Measurements from ENCODE around the gene PPP1R12B.
"Not testable (repeated sequence)": the region's sequence is repeated elsewhere in the genome, so short reads cannot be mapped to it uniquely, and the experiment has no call there.

PPP1R12B gene

GRCh38 chr1:202488178-202488649, 139.7 kb downstream of the PPP1R12B start:
- DNase-seq (ENCODE audit: low spot score), result not testable (repeated sequence)

DNA sequence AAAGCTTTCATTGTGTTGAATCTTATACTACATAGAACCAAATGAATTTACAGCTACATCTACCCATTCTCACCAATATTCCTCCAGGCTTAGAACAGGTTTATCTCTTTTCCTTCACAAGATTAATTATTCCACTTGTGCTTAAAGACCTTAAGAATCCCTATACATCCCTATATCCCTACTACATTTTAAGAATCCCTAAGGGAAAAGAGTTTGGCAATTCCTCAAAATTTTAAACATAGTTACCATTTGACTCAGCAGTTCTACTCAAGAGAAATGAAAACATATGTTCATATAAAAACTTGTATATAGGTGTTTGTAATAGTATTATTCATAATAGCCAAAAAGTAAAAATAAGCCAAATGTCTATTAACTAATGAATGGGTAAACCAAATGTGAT, 140.6 kb downstream of the PPP1R12B start:
- DNase-seq (ENCODE audit: low spot score), result not testable (repeated sequence)

GRCh38 chr1:202493112-202493511, 144.6 kb downstream of the PPP1R12B start:
- not testable (repeated sequence) for DNase-seq (ENCODE audit: low spot score)

DNA sequence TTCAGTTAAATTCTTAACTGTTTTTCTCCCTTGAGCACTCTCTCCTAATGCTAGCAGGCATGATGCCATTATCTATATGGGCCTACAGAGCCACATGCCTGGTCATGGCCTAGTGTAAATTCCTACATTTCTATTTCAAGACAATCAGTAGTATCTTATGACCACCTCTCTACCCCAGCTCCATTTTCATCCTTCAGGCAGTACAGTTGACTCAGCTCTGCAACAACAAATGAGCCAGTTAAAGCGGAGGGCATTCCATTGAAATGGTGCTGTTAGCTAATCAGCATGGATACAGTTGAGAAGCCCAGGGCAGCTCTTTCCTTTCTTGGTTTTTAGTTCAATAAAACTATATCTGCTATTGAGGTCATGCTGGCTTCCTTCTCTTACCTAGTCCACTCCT, 150.0 kb downstream of the PPP1R12B start:
- no peak for DNase-seq (ENCODE audit: low spot score)

DNA sequence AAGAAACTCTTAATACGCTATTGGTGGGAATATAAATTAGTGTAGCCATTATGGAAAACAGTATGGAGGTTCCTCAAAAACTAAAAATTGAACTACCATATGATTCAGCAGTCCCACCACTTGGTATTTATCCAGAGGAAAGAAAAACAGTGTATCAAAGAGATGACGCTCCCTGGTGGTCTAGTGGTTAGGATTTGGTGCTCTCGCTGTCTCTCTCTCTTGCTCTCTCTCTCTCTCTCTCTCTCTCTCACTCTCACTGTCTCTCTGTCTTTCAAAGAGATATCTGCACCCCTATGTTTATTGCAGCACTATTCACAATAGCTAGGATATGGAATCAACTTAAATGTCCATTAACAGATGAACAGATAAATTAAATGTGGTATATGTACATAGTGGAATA, 151.5 kb downstream of the PPP1R12B start:
- not testable (repeated sequence) for DNase-seq (ENCODE audit: low spot score)

GRCh38 chr1:202501281-202501680, 152.8 kb downstream of the PPP1R12B start:
- no peak for DNase-seq (ENCODE audit: low spot score)

GRCh38 chr1:202505356-202505755, 156.9 kb downstream of the PPP1R12B start:
- DNase-seq (ENCODE audit: low spot score), result no peak

DNA sequence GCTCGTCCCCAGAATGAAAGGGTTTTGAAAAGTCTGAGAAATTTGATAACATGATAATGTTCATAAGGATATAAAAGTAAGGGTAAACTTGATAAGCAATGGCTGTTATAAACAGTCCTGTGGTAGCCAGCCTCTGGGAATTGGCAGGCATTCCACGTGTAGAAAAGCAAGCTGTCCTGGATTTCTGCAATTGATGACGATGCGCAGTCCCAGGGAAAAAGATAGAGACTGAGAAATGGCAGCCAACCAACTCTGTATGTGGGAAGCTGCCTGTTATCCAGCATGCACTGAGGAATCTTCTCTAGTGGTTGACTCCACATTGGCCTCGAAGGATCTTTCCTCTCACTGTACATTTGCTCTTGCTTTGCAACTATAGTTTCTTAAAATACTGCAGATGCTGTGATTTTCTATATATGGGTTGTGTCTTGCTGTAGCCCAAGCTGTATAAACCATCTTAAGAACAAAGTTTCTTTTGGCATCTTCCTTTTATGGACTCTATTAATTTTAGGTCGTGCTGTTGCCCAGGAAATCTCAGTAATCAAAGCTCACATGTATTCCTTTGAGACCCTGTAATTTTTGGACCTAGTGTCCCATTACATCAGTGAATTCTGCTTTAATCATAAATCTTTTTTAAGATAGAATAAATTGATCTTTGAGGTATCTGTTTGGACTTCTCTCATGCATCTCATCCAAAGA, 157.5 kb downstream of the PPP1R12B start:
- not testable (repeated sequence) for DNase-seq (ENCODE audit: low spot score)

DNA sequence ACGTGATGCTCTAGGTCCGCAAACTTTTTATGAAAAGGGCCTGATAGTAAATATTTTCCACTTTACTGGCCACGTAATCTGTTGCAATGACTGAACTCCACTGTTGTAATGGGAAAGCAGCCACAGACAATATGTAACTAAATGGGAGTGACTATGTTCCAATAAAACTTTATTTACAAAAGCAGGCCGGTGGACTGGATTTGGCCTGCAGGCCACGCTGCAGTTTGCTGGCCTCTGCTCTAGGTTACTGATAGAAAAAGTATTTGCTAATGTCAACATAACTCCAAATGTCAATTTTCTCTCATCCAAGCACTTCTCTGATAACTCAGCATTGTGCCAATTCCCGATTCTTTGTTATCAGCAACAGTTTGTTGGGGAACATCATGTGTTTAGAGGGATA, 160.4 kb downstream of the PPP1R12B start:
- not testable (repeated sequence) for DNase-seq (ENCODE audit: low spot score)

DNA sequence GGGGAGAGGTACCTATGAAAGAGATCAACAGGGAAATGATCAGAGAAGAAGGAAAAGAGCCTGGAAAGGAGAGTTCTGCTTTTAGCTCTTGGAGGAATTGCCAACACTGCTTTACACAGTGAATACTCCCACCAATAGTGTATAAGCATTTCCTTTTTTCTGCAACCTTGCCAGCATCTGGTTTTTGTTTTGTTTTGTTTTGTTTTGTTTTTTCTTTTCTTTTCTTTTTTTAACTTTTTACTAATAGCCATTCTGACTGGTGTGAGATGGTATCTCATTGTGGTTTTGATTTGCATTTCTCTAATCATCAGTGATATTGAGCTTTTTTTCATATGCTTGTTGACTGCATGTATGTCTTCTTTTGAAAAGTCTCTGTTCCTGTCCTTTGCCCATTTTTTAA, 165.4 kb downstream of the PPP1R12B start:
- not testable (repeated sequence) for DNase-seq (ENCODE audit: low spot score)

GRCh38 chr1:202516434-202516877, 168.0 kb downstream of the PPP1R12B start:
- no peak for DNase-seq (ENCODE audit: low spot score)

DNA sequence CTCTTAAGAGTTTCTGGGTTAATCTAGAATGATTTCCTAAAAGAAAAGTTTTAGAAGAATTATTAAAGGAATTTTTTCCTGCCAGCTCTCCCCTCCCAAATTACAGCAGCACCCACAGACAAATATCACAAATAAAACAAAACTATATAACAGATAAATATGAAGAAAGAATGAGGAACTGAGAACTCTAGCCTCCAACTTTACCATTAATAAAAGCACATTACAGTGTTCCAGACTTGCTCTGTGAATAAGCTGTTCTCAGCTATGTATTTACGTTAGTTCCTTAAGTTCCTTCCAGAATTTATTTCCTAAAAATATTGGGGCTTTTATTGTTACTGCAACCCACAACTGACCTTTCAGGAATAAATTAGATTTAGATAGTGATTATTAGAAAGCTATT, 168.6 kb downstream of the PPP1R12B start:
- DNase-seq (ENCODE audit: low spot score), result not testable (repeated sequence)

GRCh38 chr1:202518180-202518579, 169.7 kb downstream of the PPP1R12B start:
- not testable (repeated sequence) for DNase-seq (ENCODE audit: low spot score)

GRCh38 chr1:202518905-202519304, 170.4 kb downstream of the PPP1R12B start:
- not testable (repeated sequence) for DNase-seq (ENCODE audit: low spot score)

DNA sequence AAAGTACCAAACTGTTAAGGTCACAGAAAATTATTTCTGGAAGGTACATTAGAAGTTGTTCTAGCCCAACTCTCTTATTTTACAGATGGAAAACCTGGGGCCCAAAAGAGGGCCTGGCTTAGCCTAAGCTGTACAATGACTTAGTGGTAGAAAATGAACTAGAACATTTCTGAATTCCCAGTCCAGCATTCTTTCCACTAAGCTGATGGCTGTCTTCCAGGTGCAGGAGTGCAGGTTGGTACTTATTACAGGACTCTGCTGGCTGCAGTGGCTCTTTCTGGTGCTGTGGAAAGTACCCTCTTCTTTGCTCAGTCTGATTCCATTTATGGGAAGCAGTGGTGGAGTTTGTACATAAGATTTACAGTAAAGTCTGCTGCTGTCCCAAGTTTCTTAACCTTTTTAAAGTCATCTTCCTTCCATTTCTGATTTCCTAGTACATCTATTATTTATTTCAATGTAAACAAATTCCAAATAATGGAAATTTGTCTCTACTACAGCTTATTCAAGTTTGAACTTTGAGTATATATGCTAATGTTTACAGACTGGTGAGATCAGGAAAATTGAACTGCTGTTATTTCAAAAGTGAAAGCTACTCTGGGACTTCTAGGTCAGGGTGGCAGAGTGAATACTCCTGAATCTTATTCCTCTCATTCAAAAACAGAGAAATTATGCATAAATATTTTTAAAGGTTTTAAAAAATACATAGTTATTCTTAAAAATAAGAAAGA, 171.8 kb downstream of the PPP1R12B start:
- not testable (repeated sequence) for DNase-seq (ENCODE audit: low spot score)

DNA sequence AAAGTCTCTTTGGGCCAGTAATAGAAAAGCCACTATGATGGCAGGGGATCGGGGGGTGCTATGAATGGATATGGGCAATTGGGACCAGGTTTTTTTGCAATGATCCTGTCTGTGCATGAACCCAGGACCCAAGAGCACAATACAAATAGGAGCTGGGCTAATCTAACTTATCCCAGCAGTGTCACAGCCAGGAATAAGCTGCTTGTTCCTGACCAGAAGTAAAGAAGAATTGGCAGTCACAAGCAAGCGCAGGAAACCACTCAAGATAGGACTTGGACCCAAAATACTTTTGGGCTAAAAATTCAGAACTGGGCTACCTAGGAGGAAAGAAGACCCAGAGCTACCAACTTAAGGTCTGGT, 172.3 kb downstream of the PPP1R12B start:
- DNase-seq (ENCODE audit: low spot score), result not testable (repeated sequence)

GRCh38 chr1:202521484-202521883, 173.0 kb downstream of the PPP1R12B start:
- not testable (repeated sequence) for DNase-seq (ENCODE audit: low spot score)

- DNase-seq (ENCODE audit: low spot score), result no peak
These were observed 173.4 kb downstream of the PPP1R12B start for GRCh38 chr1:202521886-202522285.

- not testable (repeated sequence) for DNase-seq (ENCODE audit: low spot score)
These were observed 177.6 kb downstream of the PPP1R12B start for GRCh38 chr1:202526056-202526455.

GRCh38 chr1:202528096-202528722, 179.7 kb downstream of the PPP1R12B start:
- DNase-seq (ENCODE audit: low spot score), result not testable (repeated sequence)

DNA sequence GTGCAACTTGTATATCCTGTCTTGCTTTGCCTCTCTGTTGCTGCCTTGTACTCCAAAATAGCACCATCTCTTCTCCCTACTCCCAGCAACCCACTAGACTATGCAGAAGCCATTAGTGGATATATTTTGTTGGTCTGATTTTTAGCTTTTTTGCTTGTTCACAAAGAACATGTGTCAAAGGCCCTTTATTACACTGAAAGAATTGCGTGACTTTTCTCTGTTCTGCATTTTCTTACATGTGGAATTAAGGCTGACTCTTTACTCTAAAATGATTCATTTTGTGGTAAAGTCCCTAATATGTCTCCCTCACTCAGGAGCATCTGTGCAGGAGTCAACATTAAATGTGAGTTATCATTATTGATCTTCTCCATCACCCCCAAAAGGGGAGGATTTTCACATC, 182.2 kb downstream of the PPP1R12B start:
- not testable (repeated sequence) for DNase-seq (ENCODE audit: low spot score)

DNA sequence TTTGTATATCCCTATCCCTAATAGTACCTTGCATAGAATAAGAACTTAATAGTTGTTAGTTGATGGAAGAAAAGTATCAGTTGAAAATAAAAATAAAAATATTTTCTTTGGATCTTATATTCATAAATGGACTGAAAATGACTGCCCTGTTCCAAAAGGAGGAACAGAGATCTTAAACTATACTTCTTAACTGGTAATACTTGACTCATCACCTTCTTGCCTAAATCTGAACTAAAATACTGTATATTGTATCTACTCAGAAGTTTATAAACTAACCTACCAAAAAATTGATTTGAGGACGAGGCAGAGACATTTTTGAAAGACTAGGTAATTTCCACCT, 182.9 kb downstream of the PPP1R12B start:
- DNase-seq (ENCODE audit: low spot score), result no peak
